GM12801 (cell line): ENCODE measurements around the gene TRMT61A.

Experiments used
- TF ChIP-seq, protein P1 (sequence below): IDR thresholded peaks from one replicate; pipeline ENCODE4 v1.5.1; 2011; ENCODE audit warnings: control low read depth; ENCODE audit not compliant: insufficient read length; ENCODE audit errors: extremely low read depth

Gene TRMT61A

DNA sequence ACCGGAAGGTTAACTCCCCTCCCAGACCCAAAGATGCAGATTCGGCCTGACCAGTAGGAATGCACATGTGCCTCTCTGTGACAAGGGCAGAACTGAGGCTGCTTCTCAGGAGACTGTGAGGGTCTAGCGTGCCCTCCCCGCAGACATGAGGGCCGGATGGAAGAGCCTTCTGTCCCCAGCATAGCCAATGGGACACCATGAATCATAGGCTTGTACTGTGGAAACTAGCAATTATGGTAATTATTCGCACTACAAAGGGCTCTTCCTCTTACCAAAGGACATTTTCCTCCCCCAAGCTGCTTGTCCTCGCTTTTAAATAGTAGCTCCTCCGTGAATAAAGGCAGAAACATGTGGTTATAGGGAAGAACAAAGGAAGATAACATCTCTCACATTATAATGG is 40.0 kb downstream of the TRMT61A start:
- TF ChIP-seq, protein P1, sequence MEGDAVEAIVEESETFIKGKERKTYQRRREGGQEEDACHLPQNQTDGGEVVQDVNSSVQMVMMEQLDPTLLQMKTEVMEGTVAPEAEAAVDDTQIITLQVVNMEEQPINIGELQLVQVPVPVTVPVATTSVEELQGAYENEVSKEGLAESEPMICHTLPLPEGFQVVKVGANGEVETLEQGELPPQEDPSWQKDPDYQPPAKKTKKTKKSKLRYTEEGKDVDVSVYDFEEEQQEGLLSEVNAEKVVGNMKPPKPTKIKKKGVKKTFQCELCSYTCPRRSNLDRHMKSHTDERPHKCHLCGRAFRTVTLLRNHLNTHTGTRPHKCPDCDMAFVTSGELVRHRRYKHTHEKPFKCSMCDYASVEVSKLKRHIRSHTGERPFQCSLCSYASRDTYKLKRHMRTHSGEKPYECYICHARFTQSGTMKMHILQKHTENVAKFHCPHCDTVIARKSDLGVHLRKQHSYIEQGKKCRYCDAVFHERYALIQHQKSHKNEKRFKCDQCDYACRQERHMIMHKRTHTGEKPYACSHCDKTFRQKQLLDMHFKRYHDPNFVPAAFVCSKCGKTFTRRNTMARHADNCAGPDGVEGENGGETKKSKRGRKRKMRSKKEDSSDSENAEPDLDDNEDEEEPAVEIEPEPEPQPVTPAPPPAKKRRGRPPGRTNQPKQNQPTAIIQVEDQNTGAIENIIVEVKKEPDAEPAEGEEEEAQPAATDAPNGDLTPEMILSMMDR: no peak

DNA sequence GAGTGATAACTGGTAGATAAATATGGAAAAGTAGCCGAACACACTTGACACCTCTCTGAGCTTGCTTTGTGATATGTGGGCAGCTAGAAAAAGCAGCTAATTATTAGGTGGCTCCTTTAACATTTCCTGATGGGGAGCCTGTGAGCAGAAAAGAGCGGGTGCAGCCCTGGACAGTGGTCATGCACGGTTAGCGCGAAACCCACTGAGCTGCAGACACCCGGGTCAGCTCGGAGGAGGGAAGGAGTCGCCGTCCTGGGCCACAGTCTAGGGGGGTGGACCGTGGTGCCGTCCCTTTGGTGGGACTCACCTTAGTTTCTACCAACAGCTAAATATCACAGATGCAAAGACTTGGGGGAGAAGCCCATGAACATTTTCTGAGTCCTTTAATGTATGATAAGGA is 40.4 kb downstream of the TRMT61A start:
- TF ChIP-seq, protein P1: no peak

DNA sequence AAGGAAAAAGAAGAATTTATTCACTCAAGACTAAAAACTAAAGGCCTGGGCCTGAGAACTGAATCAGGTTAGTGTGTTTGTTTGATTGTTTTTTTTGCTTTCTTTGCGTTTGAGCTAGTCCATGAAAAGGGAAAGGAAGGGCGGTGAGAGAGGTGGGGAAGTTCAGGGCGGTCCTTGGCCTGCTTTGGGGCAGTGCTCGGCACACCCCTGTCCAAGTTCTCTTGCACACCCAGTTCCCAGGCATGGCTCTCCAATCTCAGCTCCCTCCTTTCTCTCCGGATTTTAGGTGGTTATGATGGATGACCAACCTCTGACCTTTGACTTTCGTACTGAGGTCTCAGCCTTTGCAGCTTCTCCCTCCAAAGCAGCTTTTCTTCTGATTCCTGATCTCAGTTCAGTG is 45.1 kb downstream of the TRMT61A start:
- TF ChIP-seq, protein P1: no peak

DNA sequence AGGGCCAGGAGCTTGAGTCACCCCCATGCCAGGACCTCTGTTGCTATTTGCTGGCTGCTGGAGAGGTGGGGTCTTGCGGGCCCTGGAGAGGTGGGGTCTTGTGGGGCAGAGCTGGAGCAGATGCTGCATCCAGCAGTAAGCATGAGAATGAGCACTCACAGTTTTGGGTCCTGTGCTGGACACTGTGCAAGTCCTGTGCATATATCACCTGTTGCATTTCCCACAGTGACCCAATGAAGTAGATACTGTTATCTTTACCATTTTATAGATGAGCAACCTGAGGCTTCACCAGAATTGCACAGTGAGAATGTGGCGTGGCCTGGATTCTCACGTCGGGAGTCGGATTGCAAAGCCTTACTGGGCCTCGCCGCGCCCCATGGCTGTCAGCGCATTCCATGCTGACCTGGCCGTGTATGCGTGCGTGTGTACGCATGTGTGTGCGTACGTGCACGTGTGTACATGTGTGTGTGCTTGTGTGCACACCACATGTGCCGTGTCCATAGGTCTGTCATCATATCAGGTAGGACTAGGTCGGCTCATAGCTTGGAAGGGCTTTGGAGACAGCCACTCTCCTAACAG is 45.8 kb downstream of the TRMT61A start:
- TF ChIP-seq, protein P1: no peak

DNA sequence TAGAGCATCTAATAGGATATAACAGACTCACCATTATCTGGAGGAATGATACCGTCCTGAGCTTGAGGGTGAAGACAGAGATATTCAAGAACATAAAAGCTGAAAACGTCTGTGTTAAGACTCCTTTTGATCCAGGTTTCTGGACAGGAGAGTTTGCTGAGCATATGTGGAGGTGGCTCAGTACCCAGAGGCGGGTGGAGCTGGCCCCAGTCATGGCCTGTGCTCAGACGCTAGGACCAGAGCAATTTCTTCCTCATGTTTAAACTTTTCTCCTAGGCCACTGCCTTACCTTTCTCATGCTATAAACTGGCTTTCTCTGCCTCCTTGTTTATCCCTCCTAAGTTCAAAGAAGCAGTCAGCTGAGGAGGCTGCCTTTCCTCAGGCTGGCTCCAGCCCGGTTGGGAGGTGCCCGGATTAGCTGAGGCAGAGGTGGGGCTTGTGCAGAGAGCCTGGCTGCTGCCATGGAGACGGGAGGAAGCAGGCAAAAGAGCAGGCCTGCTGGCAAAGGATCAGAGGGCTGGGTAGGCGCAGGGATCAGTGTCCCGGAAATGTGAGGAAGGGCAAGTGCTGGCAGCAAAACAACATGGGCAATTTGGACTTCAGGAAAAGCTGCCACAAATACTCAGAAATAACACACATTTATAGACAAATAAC is 47.5 kb downstream of the TRMT61A start:
- TF ChIP-seq, protein P1: no peak

DNA sequence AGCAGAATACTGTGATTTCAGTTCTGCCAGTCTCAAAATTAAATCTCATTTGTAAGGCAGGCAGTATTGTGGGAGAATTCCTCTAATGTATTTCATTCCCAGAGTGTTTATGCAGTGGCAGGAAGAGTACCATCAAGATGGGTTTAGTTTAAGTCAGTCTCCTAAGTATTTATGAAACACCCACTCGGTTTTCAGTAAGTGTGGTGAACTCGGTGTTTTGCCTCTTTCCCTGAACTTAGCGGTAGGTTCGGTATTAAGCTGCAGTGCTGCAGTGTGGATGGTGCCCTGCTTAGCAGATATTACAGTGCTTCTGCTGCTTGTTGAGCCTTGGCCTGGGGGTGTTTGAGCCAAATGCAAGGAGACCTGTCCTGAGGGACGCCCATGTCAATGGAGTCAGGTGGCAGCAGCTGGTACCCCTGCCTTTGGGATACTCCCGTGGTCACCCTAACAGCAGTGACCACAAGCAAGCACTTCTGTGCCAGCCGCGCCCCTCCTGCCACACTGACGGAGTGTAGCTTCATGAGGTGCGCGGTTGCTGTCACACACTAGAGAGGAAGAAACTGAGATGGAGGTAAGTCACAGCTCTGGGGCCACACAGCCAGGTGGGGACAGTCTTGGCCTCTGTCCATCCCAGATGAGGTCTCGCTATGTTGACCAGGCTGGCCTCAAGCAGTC is 49.5 kb downstream of the TRMT61A start:
- TF ChIP-seq, protein P1: no peak

DNA sequence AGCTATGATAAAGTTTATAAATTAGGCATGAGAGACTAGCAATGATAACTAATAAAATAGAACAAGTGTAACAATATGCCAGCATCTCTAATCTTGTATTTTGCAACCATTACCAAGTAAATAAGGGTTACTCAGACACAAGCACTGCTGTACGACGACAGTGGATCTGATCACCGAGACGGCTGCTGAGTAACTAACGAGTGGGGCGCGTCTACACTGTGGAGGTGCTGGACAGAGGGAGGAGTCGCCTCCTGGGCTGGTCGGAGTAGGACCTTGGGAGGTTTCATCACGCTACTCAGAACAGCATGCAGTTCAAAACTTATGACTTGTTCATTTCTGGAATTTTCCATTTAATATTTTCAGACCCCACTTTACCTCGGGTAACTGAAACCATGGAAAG is 52.2 kb downstream of the TRMT61A start:
- TF ChIP-seq, protein P1: no peak
